Measurements from ENCODE around the gene FMNL2. TPM values are rescaled to one million over a fixed set of nuclear protein-coding genes. Genes with fewer than 3 reads are reported as not detected.

The FMNL2 gene
- total RNA-seq, 1 experiment from 2014 or later = 33.6 TPM

- Histone ChIP-seq H3K36me3 (ENCODE audit: control insufficient read depth, insufficient read depth, low read length) (no peaks in the 10 kb centered on the region; the same call in 1 of the 2 replicates), H3K4me3 (ENCODE audit: low read depth in 2 of 2, low read length in 2 of 2) (no peak overlapping the region), H3K4me1 (ENCODE audit: control insufficient read depth, insufficient read depth, low read length) (peaks cover 20% of the 10 kb centered on the region), H3K27ac (ENCODE audit: low read length) (no peak overlapping the region), H3K27me3 (ENCODE audit: control insufficient read depth, insufficient read depth, low read length) (no peaks in the 10 kb centered on the region), H3K9me3 (ENCODE audit: control insufficient read depth, insufficient read depth, low read depth, low read length) (no peaks in the 10 kb centered on the region)
- DNase-seq (ENCODE audit: low read depth, low spot score) (no peak), ATAC-seq (no peak)
- intact Hi-C loops (cut with micrococcal nuclease; ENCODE audit: unreplicated experiment) = no loop called here
- in situ Hi-C loops (cut with HindIII; ENCODE audit: low pct_unique_long_range_greater_than_20kb, low sequenced_read_pairs) = no loop called here
- no TSS peak for BruUV-seq (replicated peaks)
- CTCF ChIA-PET = no interaction called here
- POLR2A ChIA-PET = no interaction called here
- no peak for TF ChIP-seq CTCF (IDR thresholded peaks at IDR 0.05)
- TF ChIP-seq SIN3A (IDR thresholded peaks at IDR 0.05; ENCODE audit: borderline replicate concordance, insufficient read depth, low read depth, low read length) = no peak
- no peak for TF ChIP-seq REST (IDR thresholded peaks at IDR 0.05; ENCODE audit: insufficient read depth in 1 of 2, low read depth in 2 of 2, low read length in 1 of 2)
- TF ChIP-seq TCF7L2 (IDR thresholded peaks at IDR 0.05; ENCODE audit: low read depth, low read length) = no peak
- no peak for TF ChIP-seq POLR2AphosphoS5 (IDR thresholded peaks at IDR 0.05; ENCODE audit: low read depth, low read length)
Measured at GRCh38 chr2:152544638-152545037, 209.7 kb downstream of the FMNL2 start.

GRCh38 chr2:152546230-152546837, 211.4 kb downstream of the FMNL2 start:
- intact Hi-C loops (cut with micrococcal nuclease; ENCODE audit: unreplicated experiment) (no loop called here), in situ Hi-C loops (cut with HindIII; ENCODE audit: low pct_unique_long_range_greater_than_20kb, low sequenced_read_pairs) (no loop called here)
- no peak for TF ChIP-seq POLR2AphosphoS5 (IDR thresholded peaks at IDR 0.05; ENCODE audit: low read depth, low read length)
- TF ChIP-seq CTCF (IDR thresholded peaks at IDR 0.05) = no peak
- TF ChIP-seq SIN3A (IDR thresholded peaks at IDR 0.05; ENCODE audit: borderline replicate concordance, insufficient read depth, low read depth, low read length) = no peak
- no peak for TF ChIP-seq TCF7L2 (IDR thresholded peaks at IDR 0.05; ENCODE audit: low read depth, low read length)
- no peak for TF ChIP-seq REST (IDR thresholded peaks at IDR 0.05; ENCODE audit: insufficient read depth in 1 of 2, low read depth in 2 of 2, low read length in 1 of 2)
- no peaks in the 10 kb centered on the region; the same call in 1 of the 2 replicates for H3K36me3 ChIP-seq (ENCODE audit: control insufficient read depth, insufficient read depth, low read length)
- H3K4me1 ChIP-seq (ENCODE audit: control insufficient read depth, insufficient read depth, low read length) = peaks cover 19% of the 10 kb centered on the region
- BruUV-seq (replicated peaks) = no TSS peak
- H3K27me3 ChIP-seq (ENCODE audit: control insufficient read depth, insufficient read depth, low read length) = no peaks in the 10 kb centered on the region
- ATAC-seq (no peak), DNase-seq (ENCODE audit: low read depth, low spot score) (no peak)
- POLR2A ChIA-PET = interaction anchor here (0.6 kb wide), 1 partner anchor 326 kb away, joined by 5 read pairs; no protein-coding TSS in a partner anchor
- H3K9me3 ChIP-seq (ENCODE audit: control insufficient read depth, insufficient read depth, low read depth, low read length) = no peaks in the 10 kb centered on the region
- CTCF ChIA-PET = no interaction called here
- no peak overlapping the region for H3K27ac ChIP-seq (ENCODE audit: low read length)
- H3K4me3 ChIP-seq (ENCODE audit: low read depth in 2 of 2, low read length in 2 of 2) = no peak overlapping the region

Data from Panc1 (cell line).